ENCODE data around the gene CTDSP2.

Gene CTDSP2

GRCh38 chr12:57846577-57847319 lies at the start of gene CTDSP2:
Gene CTDSP2, minus strand, starts transcription at chr12:57846729. Its CDS starts 294 bp downstream, at chr12:57846435.
- Mint-ChIP-seq H3K27me3 (ENCODE audit: low read depth, poor library complexity) (peaks cover 3% of the 10 kb centered on the region), H3K27ac (peak within 1 kb of the TSS; percentile 85), H3K4me1 (peaks cover 71% of the 10 kb centered on the region), H3K9me3 (no peaks in the 10 kb centered on the region), H3K36me3 (ENCODE audit: low read depth) (no peaks in the 10 kb centered on the region), H3K4me3 (peak within 1 kb of the TSS; percentile 92)
- no peak for TF ChIP-seq CTCF (IDR thresholded peaks at IDR 0.05)
- DNase-seq, result peak; percentile 100

- Mint-ChIP-seq H3K27me3 (ENCODE audit: low read depth, poor library complexity) (peaks cover 9% of the 10 kb centered on the region), H3K36me3 (ENCODE audit: low read depth) (no peaks in the 10 kb centered on the region), H3K27ac (peak overlapping the region; percentile 96), H3K9me3 (no peaks in the 10 kb centered on the region), H3K4me3 (peak overlapping the region; percentile 73), H3K4me1 (peaks cover 73% of the 10 kb centered on the region)
- no peak for TF ChIP-seq CTCF (IDR thresholded peaks at IDR 0.05)
- no peak for DNase-seq
Observed at GRCh38 chr12:57896115-57896433, 49.5 kb upstream of the CTDSP2 start.

GRCh38 chr12:57895389-57896114 lies 49.0 kb upstream of the CTDSP2 start:
- H3K36me3 Mint-ChIP-seq (ENCODE audit: low read depth), result no peaks in the 10 kb centered on the region
- TF ChIP-seq CTCF (IDR thresholded peaks at IDR 0.05), result no peak
- H3K4me3 Mint-ChIP-seq, result peak overlapping the region; percentile 73
- no peaks in the 10 kb centered on the region for H3K9me3 Mint-ChIP-seq
- H3K27ac Mint-ChIP-seq, result peak overlapping the region; percentile 96
- no peak for DNase-seq
- peaks cover 73% of the 10 kb centered on the region for H3K4me1 Mint-ChIP-seq
- H3K27me3 Mint-ChIP-seq (ENCODE audit: low read depth, poor library complexity), result peaks cover 8% of the 10 kb centered on the region

- DNase-seq, result no peak
- H3K27me3 Mint-ChIP-seq (ENCODE audit: low read depth, poor library complexity), result peaks cover 6% of the 10 kb centered on the region
- peaks cover 76% of the 10 kb centered on the region for H3K4me1 Mint-ChIP-seq
- no peaks in the 10 kb centered on the region for H3K36me3 Mint-ChIP-seq (ENCODE audit: low read depth)
- no peak for TF ChIP-seq CTCF (IDR thresholded peaks at IDR 0.05)
- peak overlapping the region; percentile 41 for H3K4me3 Mint-ChIP-seq
- H3K27ac Mint-ChIP-seq, result peak overlapping the region; percentile 98
- no peaks in the 10 kb centered on the region for H3K9me3 Mint-ChIP-seq
Observed at GRCh38 chr12:57894399-57895292, 48.1 kb upstream of the CTDSP2 start.

GRCh38 chr12:57893431-57894353 lies 47.2 kb upstream of the CTDSP2 start:
- peaks cover 6% of the 10 kb centered on the region for H3K27me3 Mint-ChIP-seq (ENCODE audit: low read depth, poor library complexity)
- H3K27ac Mint-ChIP-seq, result peak overlapping the region; percentile 98

More at GRCh38 chr12:57893431-57894353, 47.2 kb upstream of the CTDSP2 start:
- Mint-ChIP-seq H3K4me3 (peak overlapping the region; percentile 41), H3K36me3 (ENCODE audit: low read depth) (no peaks in the 10 kb centered on the region), H3K9me3 (no peaks in the 10 kb centered on the region), H3K4me1 (peaks cover 80% of the 10 kb centered on the region)
- no peak for TF ChIP-seq CTCF (IDR thresholded peaks at IDR 0.05)
- peak; percentile 51 for DNase-seq
